Gastrocnemius medialis (tissue), 4 donors: ENCODE measurements around the gene CYP2F1.
"Not testable (repeated sequence)": the region's sequence is repeated elsewhere in the genome, so short reads cannot be mapped to it uniquely, and the experiment has no call there.

Source experiments
- CTCF ChIP-seq, 5 experiments: fragments of 450-650 bp in 3 of 5; fragments of 200-600 bp in 2 of 5; sonication (generic) in 2 of 5; IDR thresholded peaks in 4 of 5; conservative IDR thresholded peaks in 1 of 5; 1 replicate in 4 of 5; 2 replicates in 1 of 5; pipeline ENCODE4 v1.5.1; 2016 to 2019; ENCODE audit warnings: antibody characterized with exemption in 5 of 5, mild to moderate bottlenecking in 3 of 5, moderate library complexity in 3 of 5
- POLR2A ChIP-seq, 2 donors: fragments of 450-650 bp; IDR thresholded peaks; one replicate each; pipeline ENCODE4 v1.6.1; 2017; ENCODE audit warnings: antibody characterized with exemption in 2 of 2, mild to moderate bottlenecking in 2 of 2, moderate library complexity in 2 of 2

GRCh38 chr19:41135390-41136384, 21.5 kb downstream of the CYP2F1 start:
- TF ChIP-seq POLR2A (IDR thresholded peaks at IDR 0.05); CTCF (IDR thresholded peaks at IDR 0.05 in 4 of 5, conservative IDR thresholded peaks at IDR 0.05 in 1 of 5): not testable (repeated sequence)
